Activated CD4-positive, alpha-beta memory T cell treated with anti-CD3 and anti-CD28 coated beads for 36 hours (primary cell): Measurements from ENCODE around the gene F13A1. TPM values are rescaled to one million over a fixed set of nuclear protein-coding genes. Genes with fewer than 3 reads are reported as not detected.

Experiments
- microRNA-seq: library from miRNA; unstranded; fragments of <30 nt; microRNA quantifications from one replicate; pipeline ENCODE4 v1.2.0, GENCODE V29; 2022; ENCODE audit warnings: borderline number of aligned reads, borderline microRNAs expressed, borderline replicate concordance
- total RNA-seq, 2 experiments: library from RNA; stranded (reverse); gene quantifications; one replicate each; pipeline ENCODE4 v1.2.3, GENCODE V29; 2021

The F13A1 gene
- total RNA-seq, 2 experiments from 2014 or later: not detected

Small RNA genes within 50 kb of the gene (microRNA-seq; reads per million reads assigned to microRNA genes)
- gene MIR5683 (not detected), gene MIR7853 (not detected)
